Psoas muscle (tissue), 8 donors: ENCODE results near the gene DIAPH3. TPM values are rescaled to one million over a fixed set of nuclear protein-coding genes. Genes with fewer than 3 reads are reported as not detected.

Experiments
- ATAC-seq, 4 donors: fragments of 200-7000 bp; cut with Tn5 transposase; one replicate each; pipeline ENCODE4 v1.9.1; 2020; ENCODE audit warnings: moderate library complexity in 3 of 4, mild to moderate bottlenecking in 2 of 4
- DNase-seq, 2 donors: peaks; one replicate each; pipeline ENCODE4 v3.0.0-alpha.2; 2020
- H3K27ac ChIP-seq: fragments of 200-600 bp; one replicate; pipeline ENCODE4 v1.8.0; 2022
- H3K27me3 ChIP-seq, 3 donors: fragments of 200-600 bp in 1 of 3; one replicate each; pipeline versions ENCODE4 v1.6.1 to v1.8.0; 2013 to 2022; ENCODE audit warnings: low read length in 2 of 3, mild to moderate bottlenecking in 2 of 3, moderate library complexity in 1 of 3; ENCODE audit not compliant: insufficient read depth in 3 of 3
- H3K36me3 ChIP-seq, 2 donors: fragments of 200-600 bp in 1 of 2; one replicate each; pipeline versions ENCODE4 v1.6.1 to v1.8.0; 2013 to 2022; ENCODE audit warnings: low read depth in 1 of 2, mild to moderate bottlenecking in 1 of 2, moderate library complexity in 1 of 2; ENCODE audit not compliant: insufficient read depth in 1 of 2
- H3K4me1 ChIP-seq: fragments of 200-600 bp; one replicate; pipeline ENCODE4 v1.8.0; 2022
- H3K4me3 ChIP-seq: fragments of 200-600 bp; one replicate; pipeline ENCODE4 v1.8.0; 2022; ENCODE audit warnings: mild to moderate bottlenecking
- H3K9me3 ChIP-seq: fragments of 200-600 bp; one replicate; pipeline ENCODE4 v1.8.0; 2022
- CTCF ChIP-seq: fragments of 200-600 bp; IDR thresholded peaks from one replicate; pipeline ENCODE4 v1.8.0; 2022; ENCODE audit warnings: antibody characterized with exemption
- WGBS, 3 donors: extraction: QIAGEN DNeasy Blood & Tissue Kit; methylation state at CpG; one replicate each; pipeline versions ENCODE4 v1.1.6 to v1.1.7; 2013; 5-methylcytosine and 5-hydroxymethylcytosine counted together
- intact Hi-C, 2 donors: fragments of 100-400 bp; cut with DNase I; formaldehyde crosslinking; loops; one replicate each; pipeline versions ENCODE4 v1.11.0 to v1.14.2; 2022
- polyA plus RNA-seq, 3 donors: library from polyadenylated mRNA; stranded (reverse); fragments of 200-250 nt; gene quantifications; one replicate each; pipeline ENCODE4 v1.2.3, GENCODE V29; 2013
- total RNA-seq, 4 donors: library from RNA; stranded (reverse); fragmentation: NEBNext Ultra II Directional in 2 of 4; extraction: Animal tissue kit (Norgen Biotek cat#: 25700) in 2 of 4; gene quantifications; one replicate each; pipeline versions ENCODE4 v1.2.1 to v1.2.4, GENCODE V29; 2021 to 2023
- donor health status: healthy with polysubstance abuse.
- donor health status: DM: no; HTN: no; CAD: no; lungs with moderate emphysema.
- donor health status: Bipolar disorder and iron deficiency.
- donor health status: healthy.
- donor health status: DM: yes; HTN: yes; CAD: no.
- donor health status: DM: no; HTN: no; CAD: no.
- donor health status: DM: no; HTN: no; CAD: no.
- donor health status: DM: yes; HTN: yes; CAD: no.

DIAPH3 gene
- total and polyA plus RNA-seq, 7 donors: 0.03 to 0.10 (median 0.08) TPM; not detected in 4

DNA sequence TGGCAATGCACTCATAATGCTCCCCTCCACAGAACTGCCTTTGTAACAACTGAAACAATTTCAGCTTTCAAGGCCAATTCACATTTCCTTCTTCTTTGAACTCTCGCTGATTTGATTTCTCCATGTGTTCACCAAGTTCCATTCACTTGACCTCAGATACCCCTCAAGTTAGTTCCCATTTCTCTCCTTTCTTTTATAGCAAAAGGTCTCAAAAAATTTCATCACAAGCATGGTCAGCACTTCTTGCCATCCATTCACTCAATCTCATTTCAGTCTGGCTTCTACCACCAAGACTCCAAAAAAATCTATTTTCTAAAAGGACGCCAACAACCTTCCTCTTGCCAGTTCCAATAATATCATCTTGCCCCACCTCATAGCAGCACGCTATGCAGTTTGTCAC, 135.7 kb downstream of the DIAPH3 start:
- Histone ChIP-seq H3K4me3 (no peak overlapping the region), H3K27ac (no peak overlapping the region), H3K27me3 (no peaks in the 10 kb centered on the region), H3K9me3 (no peaks in the 10 kb centered on the region), H3K4me1 (no peaks in the 10 kb centered on the region), H3K36me3 (no peaks in the 10 kb centered on the region)
- 90 to 92% (median 90%) methylated on average over 3 of the region's 3 CpGs for WGBS, 3 donors
- no peak for TF ChIP-seq CTCF
- intact Hi-C loops: no loop called here
- ATAC-seq (no peak), DNase-seq (no peak)

GRCh38 chr13:60026286-60026685, 137.4 kb downstream of the DIAPH3 start:
- H3K4me1 ChIP-seq: no peaks in the 10 kb centered on the region
- no peak overlapping the region for H3K4me3 ChIP-seq
- intact Hi-C loops: no loop called here
- no peaks in the 10 kb centered on the region for H3K9me3 ChIP-seq
- H3K27me3 ChIP-seq: no peaks in the 10 kb centered on the region
- no peak overlapping the region for H3K27ac ChIP-seq
- no peak for DNase-seq
- TF ChIP-seq CTCF: no peak
- 64 to 98% (median 77%) methylated on average over 3 of the region's 3 CpGs for WGBS, 3 donors
- ATAC-seq: no peak
- no peaks in the 10 kb centered on the region for H3K36me3 ChIP-seq

DNA sequence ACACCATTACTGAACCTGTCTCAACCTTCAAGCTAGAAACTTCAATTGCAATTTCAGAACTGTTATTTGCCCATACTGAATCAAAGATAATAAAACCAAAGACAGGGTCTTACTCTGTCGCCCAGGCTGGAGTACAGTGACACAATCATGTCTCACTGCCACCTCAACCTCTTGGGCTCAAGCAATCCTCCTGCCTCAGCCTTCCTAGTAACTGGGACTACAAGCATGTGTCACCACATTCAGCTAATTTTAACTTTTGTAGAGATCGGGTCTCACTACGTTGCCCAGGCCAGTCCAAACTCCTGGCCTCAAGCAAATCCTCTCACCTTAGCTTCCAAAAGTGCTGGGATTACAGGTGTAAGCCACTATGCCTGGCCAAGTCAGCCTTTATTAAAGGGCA, 143.4 kb downstream of the DIAPH3 start:
- H3K27me3 ChIP-seq: no peaks in the 10 kb centered on the region
- H3K4me1 ChIP-seq: no peaks in the 10 kb centered on the region
- no peak for TF ChIP-seq CTCF
- no peak overlapping the region for H3K27ac ChIP-seq
- ATAC-seq: no peak
- no peak for DNase-seq
- WGBS, 3 donors: 93 to 100% (median 95%) methylated on average over 3 of the region's 3 CpGs
- no peaks in the 10 kb centered on the region for H3K9me3 ChIP-seq
- H3K36me3 ChIP-seq: no peaks in the 10 kb centered on the region
- H3K4me3 ChIP-seq: no peak overlapping the region
- intact Hi-C loops: no loop called here

DNA sequence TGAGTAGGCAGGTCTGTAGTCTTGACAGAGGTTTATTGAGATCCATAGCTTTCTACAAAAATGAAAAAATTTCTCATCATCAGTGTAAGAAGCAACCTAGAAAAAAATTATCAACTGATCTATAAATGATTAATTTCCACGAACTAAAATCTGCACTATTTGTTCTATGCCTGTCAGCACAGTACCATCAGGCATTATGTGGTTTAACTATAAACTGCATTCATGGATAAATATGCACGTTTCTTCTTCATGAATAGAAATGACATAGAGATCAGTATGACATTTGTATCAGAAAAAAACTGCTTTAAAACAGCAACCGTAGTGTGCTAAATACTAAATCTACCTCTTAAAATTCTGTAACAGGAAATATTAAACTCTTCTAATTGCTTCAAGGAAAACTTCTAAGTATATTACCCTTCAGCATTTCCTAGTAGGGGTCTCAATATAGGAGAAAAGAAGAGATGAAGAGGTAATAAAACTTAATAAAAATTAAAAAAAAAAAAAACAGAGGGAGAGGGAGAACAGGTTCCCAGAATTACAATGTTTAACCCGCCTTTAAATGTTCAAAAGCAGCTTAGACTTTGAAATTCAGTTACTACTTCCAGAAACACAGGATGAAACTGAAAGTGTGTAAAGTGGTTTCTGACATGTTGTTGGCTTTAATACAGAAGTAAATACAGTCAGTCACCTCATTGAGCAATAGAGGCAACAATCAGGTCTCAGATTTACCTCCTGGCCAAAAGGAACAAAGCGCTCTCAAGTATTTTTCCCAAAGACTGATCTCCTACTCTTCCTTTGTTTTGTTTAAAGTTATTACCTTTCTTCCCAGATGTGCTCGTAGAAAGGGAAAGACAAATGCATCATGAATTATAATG, 144.4 kb downstream of the DIAPH3 start:
- Histone ChIP-seq H3K4me3 (no peak overlapping the region), H3K27me3 (no peaks in the 10 kb centered on the region), H3K27ac (no peak overlapping the region), H3K4me1 (no peaks in the 10 kb centered on the region), H3K36me3 (no peaks in the 10 kb centered on the region), H3K9me3 (no peaks in the 10 kb centered on the region)
- intact Hi-C loops: no loop called here
- ATAC-seq: no peak
- TF ChIP-seq CTCF: no peak
- whole genome bisulfite sequencing, 3 donors: 76 to 84% (median 83%) methylated on average over 6 of the region's 6 CpGs
- no peak for DNase-seq

- no peak overlapping the region for H3K27ac ChIP-seq
- intact Hi-C loops: no loop called here
- TF ChIP-seq CTCF: no peak
- no peak overlapping the region for H3K4me3 ChIP-seq
- WGBS, 3 donors: 87 to 91% (median 88%) methylated on average over 1 of the region's 1 CpG
- no peaks in the 10 kb centered on the region for H3K4me1 ChIP-seq
- H3K36me3 ChIP-seq: no peaks in the 10 kb centered on the region
- ATAC-seq (no peak), DNase-seq (no peak)
- no peaks in the 10 kb centered on the region for H3K27me3 ChIP-seq
- H3K9me3 ChIP-seq: no peaks in the 10 kb centered on the region
These were observed 145.2 kb downstream of the DIAPH3 start for GRCh38 chr13:60018536-60018935.
